ENCODE results near the gene IL1RAPL1.

IL1RAPL1 gene

GRCh38 chrX:29453333-29453732 lies 866.1 kb downstream of the IL1RAPL1 start:
- DNase-seq = no peak

GRCh38 chrX:29455702-29456101 lies 868.5 kb downstream of the IL1RAPL1 start:
- no peak for DNase-seq

GRCh38 chrX:29461039-29461438 lies 873.8 kb downstream of the IL1RAPL1 start:
- DNase-seq = no peak

GRCh38 chrX:29466456-29466855 lies 879.2 kb downstream of the IL1RAPL1 start:
- no peak for DNase-seq

- DNase-seq = no peak
Measured at GRCh38 chrX:29468911-29469494, 881.8 kb downstream of the IL1RAPL1 start.

GRCh38 chrX:29470030-29470429 lies 882.8 kb downstream of the IL1RAPL1 start:
- no peak for DNase-seq

GRCh38 chrX:29471829-29472228 lies 884.6 kb downstream of the IL1RAPL1 start:
- no peak for DNase-seq

- no peak for DNase-seq
Measured at GRCh38 chrX:29477878-29478277, 890.6 kb downstream of the IL1RAPL1 start.

- DNase-seq = no peak
Measured at GRCh38 chrX:29478336-29479069, 891.3 kb downstream of the IL1RAPL1 start.

GRCh38 chrX:29487214-29487613 lies 900.0 kb downstream of the IL1RAPL1 start:
- no peak for DNase-seq

- DNase-seq = no peak
Measured at GRCh38 chrX:29487714-29488113, 900.5 kb downstream of the IL1RAPL1 start.

GRCh38 chrX:29488919-29489318 lies 901.7 kb downstream of the IL1RAPL1 start:
- no peak for DNase-seq

GRCh38 chrX:29490606-29491005 lies 903.4 kb downstream of the IL1RAPL1 start:
- DNase-seq = no peak

GRCh38 chrX:29491659-29492058 lies 904.4 kb downstream of the IL1RAPL1 start:
- DNase-seq = no peak

GRCh38 chrX:29496636-29497180 lies 909.5 kb downstream of the IL1RAPL1 start:
- DNase-seq = no peak

- no peak for DNase-seq
Measured at GRCh38 chrX:29506729-29507128, 919.5 kb downstream of the IL1RAPL1 start.

- no peak for DNase-seq
Measured at GRCh38 chrX:29518100-29518499, 930.9 kb downstream of the IL1RAPL1 start.

GRCh38 chrX:29528281-29528680 lies 941.0 kb downstream of the IL1RAPL1 start:
- no peak for DNase-seq

- no peak for DNase-seq
Measured at GRCh38 chrX:29530501-29530900, 943.3 kb downstream of the IL1RAPL1 start.

GRCh38 chrX:29531336-29531735 lies 944.1 kb downstream of the IL1RAPL1 start:
- DNase-seq = no peak

- no peak for DNase-seq
Measured at GRCh38 chrX:29535212-29536162, 948.2 kb downstream of the IL1RAPL1 start.

GRCh38 chrX:29541038-29541437 lies 953.8 kb downstream of the IL1RAPL1 start:
- no peak for DNase-seq

- no peak for DNase-seq
Measured at GRCh38 chrX:29542152-29542551, 954.9 kb downstream of the IL1RAPL1 start.

All from CD4-positive, alpha-beta T cell treated with Interleukin-17A for 1 hour (primary cell).